Kidney (tissue), 14 donors: ENCODE measurements around the gene MDH2. TPM values are rescaled to one million over a fixed set of nuclear protein-coding genes. Genes with fewer than 3 reads are reported as not detected.
"Not testable (repeated sequence)": the region's sequence is repeated elsewhere in the genome, so short reads cannot be mapped to it uniquely, and the experiment has no call there.

Experiments
- DNase-seq, 5 donors: peaks; one replicate each; pipeline ENCODE4 v3.0.0-alpha.2; 2013 to 2020
- FAIRE-seq: peaks from 2 replicates; lab custom pipeline; 2012; peaks lifted over from hg19 to GRCh38; lab: Jason Lieb, UNC
- H3K27ac ChIP-seq, 2 donors: one replicate each; pipeline ENCODE4 v1.7.0; 2013; ENCODE audit warnings: low read depth in 2 of 2, low read length in 2 of 2, inconsistent platforms in 1 of 2
- H3K27me3 ChIP-seq: one replicate; pipeline ENCODE4 v1.7.1; 2013; ENCODE audit warnings: low read length, inconsistent platforms; ENCODE audit not compliant: control insufficient read depth, insufficient read depth
- H3K36me3 ChIP-seq, 3 donors: one replicate each; pipeline versions ENCODE4 v1.7.0 to v1.7.1; 2013; ENCODE audit warnings: low read length in 3 of 3, control low read depth in 1 of 3, inconsistent platforms in 1 of 3; ENCODE audit not compliant: insufficient read depth in 3 of 3, control insufficient read depth in 2 of 3
- H3K4me1 ChIP-seq, 3 donors: one replicate each; pipeline versions ENCODE4 v1.7.0 to v1.7.1; 2013; ENCODE audit warnings: low read length in 3 of 3, inconsistent platforms in 1 of 3, low read depth in 1 of 3; ENCODE audit not compliant: control insufficient read depth in 2 of 3, insufficient read depth in 2 of 3
- H3K4me3 ChIP-seq, 3 donors: one replicate each; pipeline versions ENCODE4 v1.7.0 to v1.8.1; 2013; ENCODE audit warnings: low read length in 3 of 3, control low read depth in 1 of 3, inconsistent platforms in 1 of 3
- H3K9ac ChIP-seq, 3 donors: one replicate each; pipeline versions ENCODE4 v1.7.0 to v1.7.1; 2013; ENCODE audit warnings: low read length in 3 of 3, control low read depth in 1 of 3, inconsistent platforms in 1 of 3
- H3K9me3 ChIP-seq, 3 donors: one replicate each; pipeline versions ENCODE4 v1.7.0 to v1.7.1; 2013; ENCODE audit warnings: low read length in 3 of 3, control low read depth in 1 of 3, inconsistent platforms in 1 of 3; ENCODE audit not compliant: control insufficient read depth in 2 of 3, insufficient read depth in 1 of 3
- intact Hi-C: fragments of 100-400 bp; cut with DNase I; formaldehyde crosslinking; loops from one replicate; pipeline ENCODE4 v1.11.1; 2022
- polyA plus RNA-seq: library from polyadenylated mRNA; stranded (reverse); fragments of 350-450 nt; fragmentation: Illumina TruSeq; extraction: RNeasy Lipid Tissue Mini Kit (QIAGEN cat#74804); gene quantifications from one replicate; pipeline ENCODE4 v1.2.3, GENCODE V29; 2014; ENCODE audit warnings: low read depth, low replicate concordance; ENCODE audit not compliant: insufficient read depth
- total RNA-seq: library from RNA; stranded (reverse); fragmentation: NEBNext Ultra II Directional; extraction: Animal tissue kit (Norgen Biotek cat#: 25700); gene quantifications from one replicate; pipeline ENCODE4 v1.2.1, GENCODE V29; 2021
- TF ChIP-seq, protein P1 (sequence below): IDR thresholded peaks from 3 replicates; pipeline ENCODE4 v1.5.1; 2012; ENCODE audit warnings: mild to moderate bottlenecking, moderate library complexity, borderline replicate concordance; ENCODE audit not compliant: insufficient read depth; ENCODE audit errors: extremely low read depth
- donor health status: control.
- donor health status: control.
- donor health status: control.
- donor health status: control.
- donor health status: control.
- donor health status: DM: yes; HTN: yes; CAD: no.
- donor health status: Normal renal cell carcinoma (clear cell type).

The MDH2 gene
- total and polyA plus RNA-seq, 2 donors from 2014 or later: 130 to 233 TPM

DNA sequence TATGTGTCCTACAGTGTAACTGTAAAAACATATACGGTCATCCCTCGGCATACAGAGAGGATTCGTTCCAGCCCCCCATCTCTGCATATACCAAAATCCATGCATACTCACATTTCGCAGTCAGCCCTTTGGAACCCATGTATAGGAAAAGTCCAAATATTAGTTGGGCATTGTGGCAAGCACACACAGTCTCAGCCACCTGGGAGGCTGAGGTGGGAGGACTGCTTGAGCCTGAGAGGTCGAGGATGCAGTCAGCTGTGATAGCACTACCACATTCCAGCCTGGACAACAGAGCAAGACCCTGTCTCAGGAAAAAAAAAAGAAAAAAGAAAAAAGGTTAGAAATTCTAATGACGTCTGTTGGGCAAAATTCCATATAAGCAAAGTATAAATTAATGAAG lies 29.1 kb downstream of the MDH2 start:
- intact Hi-C loops: no loop called here
- Histone ChIP-seq H3K27me3 (no peaks in the 10 kb centered on the region), H3K9me3 (peaks cover 0 to 4% (median 0%) of the 10 kb centered on the region in 3 donors), H3K36me3 (no peaks in the 10 kb centered on the region), H3K4me1 (no peaks in the 10 kb centered on the region), H3K4me3 (no peak overlapping the region), H3K9ac (no peak overlapping the region), H3K27ac (no peak overlapping the region)
- FAIRE-seq: no peak
- TF ChIP-seq, protein P1, sequence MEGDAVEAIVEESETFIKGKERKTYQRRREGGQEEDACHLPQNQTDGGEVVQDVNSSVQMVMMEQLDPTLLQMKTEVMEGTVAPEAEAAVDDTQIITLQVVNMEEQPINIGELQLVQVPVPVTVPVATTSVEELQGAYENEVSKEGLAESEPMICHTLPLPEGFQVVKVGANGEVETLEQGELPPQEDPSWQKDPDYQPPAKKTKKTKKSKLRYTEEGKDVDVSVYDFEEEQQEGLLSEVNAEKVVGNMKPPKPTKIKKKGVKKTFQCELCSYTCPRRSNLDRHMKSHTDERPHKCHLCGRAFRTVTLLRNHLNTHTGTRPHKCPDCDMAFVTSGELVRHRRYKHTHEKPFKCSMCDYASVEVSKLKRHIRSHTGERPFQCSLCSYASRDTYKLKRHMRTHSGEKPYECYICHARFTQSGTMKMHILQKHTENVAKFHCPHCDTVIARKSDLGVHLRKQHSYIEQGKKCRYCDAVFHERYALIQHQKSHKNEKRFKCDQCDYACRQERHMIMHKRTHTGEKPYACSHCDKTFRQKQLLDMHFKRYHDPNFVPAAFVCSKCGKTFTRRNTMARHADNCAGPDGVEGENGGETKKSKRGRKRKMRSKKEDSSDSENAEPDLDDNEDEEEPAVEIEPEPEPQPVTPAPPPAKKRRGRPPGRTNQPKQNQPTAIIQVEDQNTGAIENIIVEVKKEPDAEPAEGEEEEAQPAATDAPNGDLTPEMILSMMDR: no peak
- no peak for DNase-seq

DNA sequence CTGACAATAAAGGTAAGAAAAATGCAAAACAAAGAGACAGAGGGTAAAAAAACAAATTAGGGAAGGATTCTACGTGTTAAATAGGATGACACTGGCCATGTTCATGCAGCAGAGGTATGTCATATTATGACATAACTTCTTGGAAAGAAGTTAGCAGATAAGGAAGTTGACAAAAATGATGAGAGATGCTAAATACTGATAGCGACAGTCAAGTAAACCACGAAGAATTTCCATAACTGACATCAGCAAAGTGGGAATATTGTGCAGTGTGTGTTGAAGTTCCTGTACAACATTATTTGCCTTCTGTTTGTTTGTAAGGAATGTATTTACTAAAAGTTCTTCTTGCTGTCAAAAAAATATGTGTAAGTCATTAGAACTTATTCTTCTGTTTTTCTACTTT lies 29.5 kb downstream of the MDH2 start:
- Histone ChIP-seq H3K4me1 (no peaks in the 10 kb centered on the region), H3K4me3 (no peak overlapping the region), H3K9ac (no peak overlapping the region), H3K27me3 (no peaks in the 10 kb centered on the region), H3K27ac (no peak overlapping the region), H3K9me3 (peaks cover 0 to 4% (median 0%) of the 10 kb centered on the region in 3 donors), H3K36me3 (no peaks in the 10 kb centered on the region)
- TF ChIP-seq, protein P1: no peak
- DNase-seq (no peak), FAIRE-seq (no peak)
- intact Hi-C loops: no loop called here

DNA sequence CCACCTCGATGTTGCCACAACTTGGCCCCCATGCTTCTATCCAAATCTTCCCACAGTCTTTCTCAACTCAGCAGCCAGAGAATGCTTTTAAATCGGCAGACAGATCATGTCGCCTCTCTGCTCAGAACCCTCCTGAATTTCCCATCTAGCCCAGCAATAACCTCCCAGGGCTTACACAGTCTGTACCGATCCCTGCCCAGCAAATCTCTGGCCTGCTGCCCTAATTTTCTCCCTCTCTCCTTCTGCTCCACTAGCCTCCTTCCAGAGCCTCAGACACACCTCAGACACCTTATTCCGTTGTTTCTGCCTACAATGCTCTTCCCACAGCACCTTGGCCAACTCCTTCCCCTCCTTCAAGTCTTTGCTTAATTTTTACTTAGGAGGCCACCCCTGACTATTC lies 32.3 kb downstream of the MDH2 start:
- no peak overlapping the region for H3K27ac ChIP-seq
- H3K27me3 ChIP-seq: no peaks in the 10 kb centered on the region
- no peak overlapping the region for H3K9ac ChIP-seq
- TF ChIP-seq, protein P1: no peak
- H3K4me3 ChIP-seq: no peak overlapping the region
- DNase-seq (no peak), FAIRE-seq (no peak)
- no peaks in the 10 kb centered on the region for H3K36me3 ChIP-seq
- intact Hi-C loops: no loop called here
- H3K4me1 ChIP-seq: no peaks in the 10 kb centered on the region
- H3K9me3 ChIP-seq: peaks cover 0 to 2% (median 0%) of the 10 kb centered on the region in 3 donors

DNA sequence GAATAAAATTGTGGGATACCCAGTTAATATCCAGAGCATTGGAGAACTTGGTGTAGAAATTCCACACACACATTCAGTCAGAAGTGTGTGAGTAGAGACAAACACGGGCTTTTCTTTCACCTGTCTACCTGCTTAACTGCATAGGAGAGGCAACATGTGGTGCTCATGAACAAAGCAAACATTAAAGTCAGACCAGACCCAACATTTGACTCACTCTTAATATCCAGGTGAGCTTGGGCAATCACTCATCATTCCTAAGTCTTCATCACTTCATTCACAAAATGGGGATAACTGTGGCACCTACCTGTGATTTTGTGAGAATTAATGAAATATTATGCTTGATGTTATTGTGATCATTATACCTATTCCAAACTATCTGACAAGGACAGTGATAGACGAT lies 36.2 kb downstream of the MDH2 start:
- FAIRE-seq, intact Hi-C loops: not testable (repeated sequence)

More for the DNA sequence above, 36.2 kb downstream of the MDH2 start:
- H3K36me3 ChIP-seq, H3K4me3 ChIP-seq, DNase-seq, H3K9ac ChIP-seq, H3K4me1 ChIP-seq, H3K27ac ChIP-seq, H3K9me3 ChIP-seq, H3K27me3 ChIP-seq: not testable (repeated sequence)
